NCI-H2196 treated with DMSO at 0.1 percent for 48 hours (cell line): Measurements from ENCODE around the gene NPBWR2.
"Not testable (repeated sequence)": the region's sequence is repeated elsewhere in the genome, so short reads cannot be mapped to it uniquely, and the experiment has no call there.

Experiments used
- DNase-seq: peaks from one replicate; lab custom pipeline; 2025; ENCODE audit not compliant: unreplicated experiment; lab: John Stamatoyannopoulos, UW

NPBWR2 gene

GRCh38 chr20:64144144-64144912 lies 37.0 kb upstream of the NPBWR2 start:
- no peak for DNase-seq

- no peak for DNase-seq
Observed at GRCh38 chr20:64143018-64143801, 35.8 kb upstream of the NPBWR2 start.

DNA sequence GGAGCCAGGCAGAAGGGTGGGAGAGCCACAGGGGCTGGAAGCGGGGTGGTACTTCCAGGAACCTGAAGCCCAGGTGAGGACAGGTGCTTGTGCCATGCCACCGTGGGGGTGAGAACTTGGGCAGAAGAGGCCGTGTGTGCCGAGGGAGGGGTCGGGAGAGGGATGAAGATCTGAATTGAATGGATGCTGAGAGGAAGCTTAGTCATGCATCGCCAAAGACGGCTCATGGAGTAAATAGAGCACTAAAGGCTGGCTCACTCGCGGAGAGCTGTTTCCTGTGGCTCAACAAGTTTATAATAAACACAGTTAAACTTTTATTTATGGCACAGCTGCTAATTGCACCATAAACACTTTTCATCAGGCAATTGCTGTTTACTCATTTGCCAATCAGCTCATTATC lies 35.2 kb upstream of the NPBWR2 start:
- no peak for DNase-seq

GRCh38 chr20:64140956-64141355 lies 33.6 kb upstream of the NPBWR2 start:
- no peak for DNase-seq

DNA sequence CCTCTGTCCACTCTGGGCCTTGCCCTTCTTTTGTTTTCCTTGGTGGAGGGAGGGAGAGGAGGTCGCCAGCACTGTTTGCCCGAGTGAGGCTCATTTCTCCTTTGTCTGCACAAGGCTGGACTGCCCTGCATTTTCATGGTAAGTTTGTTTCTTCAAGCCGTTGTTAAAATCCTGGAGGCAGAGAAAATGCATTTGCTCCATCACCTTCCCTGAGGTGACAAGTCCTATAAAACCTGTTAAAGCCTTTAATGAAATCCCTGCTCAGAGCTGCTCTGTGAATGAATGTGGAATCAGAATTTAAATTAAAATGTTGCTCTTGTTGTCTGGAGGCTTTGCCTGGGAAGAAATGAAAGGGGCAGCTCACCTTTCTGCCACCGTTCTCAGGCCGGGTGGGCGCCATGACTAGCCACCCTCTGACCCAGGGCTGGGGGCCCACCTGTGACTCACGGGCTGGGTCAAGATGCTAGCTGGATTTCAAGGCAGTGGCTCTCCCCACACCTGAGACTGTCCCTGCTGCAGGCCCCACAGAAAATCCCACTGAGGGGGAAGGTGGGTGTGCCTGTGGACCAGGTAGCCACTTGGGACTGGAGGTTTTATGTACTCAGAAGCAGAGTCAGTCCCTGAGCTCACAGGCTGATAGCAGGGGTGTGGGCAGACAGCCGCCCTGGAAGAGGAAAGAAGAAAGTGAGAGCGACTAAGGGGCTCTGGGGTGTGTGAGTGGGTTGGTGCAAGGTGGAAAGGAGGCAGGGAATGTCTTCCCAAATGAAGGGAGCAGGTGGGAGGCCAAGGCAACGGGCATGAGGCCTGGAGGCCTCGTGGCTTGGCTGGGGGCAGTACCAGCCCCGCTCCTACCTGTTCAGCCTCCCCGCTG lies 32.9 kb upstream of the NPBWR2 start:
- DNase-seq: no peak

- DNase-seq: no peak
Observed at GRCh38 chr20:64139199-64140060, 32.1 kb upstream of the NPBWR2 start.

DNA sequence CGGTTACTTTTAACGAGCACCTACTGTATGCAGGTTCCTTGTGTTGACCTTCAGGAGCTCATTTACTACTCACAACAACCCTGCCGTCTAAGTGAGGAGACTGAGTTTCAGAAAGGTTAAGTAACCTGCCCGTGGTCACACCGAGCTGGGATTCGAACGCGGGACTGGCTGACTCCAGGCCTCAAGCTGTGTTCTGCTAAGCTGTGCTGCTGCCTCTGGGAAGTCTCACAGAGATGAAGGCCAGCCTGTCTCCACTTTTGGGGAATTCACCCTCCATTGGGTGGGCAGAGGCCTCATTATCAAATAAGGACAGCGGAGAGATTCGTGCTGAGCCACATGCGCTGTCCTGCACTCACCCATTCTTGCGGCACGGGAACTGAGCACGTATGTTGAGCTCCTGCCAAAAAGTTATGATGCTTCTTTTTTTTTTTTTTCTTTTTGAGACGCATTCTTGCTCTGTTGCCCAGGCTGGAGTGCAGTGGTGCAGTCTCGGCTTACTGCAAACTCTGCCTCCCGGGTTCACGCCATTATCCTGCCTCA lies 31.0 kb upstream of the NPBWR2 start:
- no peak for DNase-seq

DNA sequence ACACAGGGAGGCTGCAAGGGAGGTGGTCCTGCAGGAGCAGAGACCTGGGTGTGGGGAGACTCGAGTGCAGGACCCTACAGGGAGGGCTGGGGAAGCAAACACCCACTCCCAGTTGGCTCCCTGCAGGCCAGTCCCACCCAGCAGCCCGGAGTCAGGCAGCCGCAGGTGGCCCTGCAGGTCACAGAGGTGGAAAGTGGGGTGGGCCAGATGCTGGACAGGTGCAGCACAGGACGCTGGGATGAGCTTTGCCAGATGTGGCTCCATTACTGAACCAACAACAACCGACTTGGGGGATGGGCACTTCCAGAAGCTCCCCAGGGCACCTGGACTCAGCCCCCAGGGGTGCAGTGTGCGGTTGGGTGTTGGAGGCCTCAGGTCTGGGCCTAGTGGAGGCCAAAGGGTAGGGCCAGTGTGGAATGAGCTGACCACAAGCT lies 30.2 kb upstream of the NPBWR2 start:
- no peak for DNase-seq

DNA sequence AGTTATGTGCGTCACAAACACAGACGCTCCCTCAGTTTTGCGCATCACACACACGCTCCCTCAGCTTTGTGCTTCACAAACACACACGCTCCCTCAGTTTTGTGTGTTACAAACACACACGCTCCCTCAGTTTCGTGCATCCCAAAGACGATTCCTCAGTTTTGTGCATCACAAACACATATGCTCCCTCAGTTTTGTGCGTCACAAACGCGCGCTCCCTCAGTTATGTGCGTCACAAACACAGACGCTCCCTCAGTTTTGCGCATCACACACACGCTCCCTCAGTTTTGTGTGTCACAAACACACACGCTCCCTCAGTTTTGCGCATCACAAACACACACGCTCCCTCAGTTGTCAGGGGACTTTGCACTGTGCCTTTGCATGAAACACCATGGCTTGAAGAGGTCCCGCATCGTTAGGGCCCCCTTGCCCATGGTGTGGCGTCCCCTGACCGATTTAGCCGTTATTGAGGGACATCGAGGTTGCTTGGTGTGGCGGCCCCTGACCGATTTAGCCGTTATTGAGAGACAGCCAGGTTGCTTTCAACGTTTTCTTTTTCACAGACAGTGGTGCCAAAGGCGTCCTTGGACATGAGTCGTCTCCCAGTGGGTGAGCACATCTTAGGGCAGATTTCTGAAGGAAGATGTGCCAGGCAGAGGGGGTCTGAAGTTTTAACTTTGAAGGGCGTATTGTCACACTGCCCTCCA lies 28.8 kb upstream of the NPBWR2 start:
- no peak for DNase-seq

- DNase-seq: not testable (repeated sequence)
Observed at GRCh38 chr20:64134744-64135143, 27.4 kb upstream of the NPBWR2 start.

DNA sequence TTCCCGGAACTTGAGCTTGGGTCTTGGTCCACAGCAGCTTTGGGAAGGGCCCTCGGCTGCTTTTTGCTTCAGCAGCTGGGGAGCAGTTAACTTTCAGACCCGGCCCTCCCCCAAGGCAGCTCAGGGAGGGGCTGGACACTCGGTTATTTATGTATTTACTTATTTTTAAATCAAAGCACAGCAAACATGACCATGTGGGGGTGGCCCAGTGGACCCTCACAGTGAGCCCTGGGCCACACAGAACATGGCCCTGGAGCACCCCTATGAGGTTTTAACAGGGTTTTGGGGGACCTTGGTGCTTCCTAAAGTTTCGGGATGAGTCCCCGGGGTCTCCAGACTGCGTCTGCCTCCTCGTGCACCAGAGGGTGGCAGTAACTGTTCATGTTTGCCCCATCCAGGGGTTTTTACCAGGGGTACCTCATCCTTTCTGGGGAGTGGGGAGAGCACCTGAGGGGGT lies 26.6 kb upstream of the NPBWR2 start:
- DNase-seq: no peak

DNA sequence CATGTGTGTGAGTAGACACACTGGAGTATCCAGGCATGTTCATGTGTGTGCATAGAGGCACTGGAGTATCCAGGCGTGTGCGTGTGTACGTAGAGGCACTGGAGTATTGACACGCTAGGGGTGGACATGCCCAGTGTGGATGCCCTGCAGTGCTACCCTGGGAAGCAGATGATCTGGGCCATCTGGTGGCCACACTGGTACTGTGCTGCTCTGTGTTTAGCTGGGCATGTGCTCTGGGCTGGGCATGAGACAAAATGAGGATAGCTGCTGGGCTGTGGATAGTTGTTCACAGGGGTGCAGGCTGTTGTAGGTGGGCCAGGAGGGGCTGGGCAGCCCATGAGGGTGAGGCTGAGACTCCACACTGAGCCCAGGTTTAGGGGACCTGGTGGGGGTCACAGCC lies 24.0 kb upstream of the NPBWR2 start:
- no peak for DNase-seq

DNA sequence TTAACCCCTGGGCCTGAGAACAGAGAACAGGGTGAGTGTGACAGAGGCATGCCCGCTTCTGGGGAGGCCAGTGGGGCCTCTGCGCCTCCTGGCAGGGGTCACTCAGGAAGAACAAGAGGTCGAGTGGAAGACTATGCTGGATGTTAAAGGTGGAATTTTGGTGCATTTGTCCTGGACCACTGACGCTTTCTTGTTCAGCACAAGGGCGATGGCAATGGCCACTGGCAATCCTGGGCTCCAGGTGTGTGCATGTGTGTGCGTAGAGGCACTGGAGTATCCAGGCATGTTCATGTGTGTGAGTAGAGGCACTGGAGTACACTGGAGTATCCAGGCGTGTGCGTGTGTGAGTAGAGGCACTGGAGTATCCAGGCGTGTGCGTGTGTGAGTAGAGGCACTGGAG lies 23.5 kb upstream of the NPBWR2 start:
- no peak for DNase-seq

DNA sequence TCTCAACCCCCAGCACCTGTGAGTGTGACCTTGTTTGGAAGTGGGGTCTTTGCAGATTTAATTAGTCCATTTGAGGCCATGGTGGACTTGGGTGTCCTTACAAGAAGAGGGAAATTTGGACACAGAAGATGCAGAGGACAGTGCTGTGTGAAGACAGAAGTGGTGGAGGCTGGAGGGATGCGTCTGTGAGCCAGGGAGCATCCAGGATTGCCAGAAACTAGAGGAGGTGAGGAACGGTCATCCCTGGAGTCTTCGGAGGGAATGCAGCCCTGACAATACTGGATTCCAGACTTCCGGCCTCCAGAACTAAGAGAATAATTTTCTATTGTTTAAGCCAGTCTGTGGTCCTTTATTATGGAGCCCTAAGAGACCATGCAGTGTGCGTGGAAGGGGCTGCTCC lies 22.9 kb upstream of the NPBWR2 start:
- no peak for DNase-seq

GRCh38 chr20:64129146-64129782 lies 21.9 kb upstream of the NPBWR2 start:
- DNase-seq: no peak

- not testable (repeated sequence) for DNase-seq
Observed at GRCh38 chr20:64123517-64123916, 16.2 kb upstream of the NPBWR2 start.

DNA sequence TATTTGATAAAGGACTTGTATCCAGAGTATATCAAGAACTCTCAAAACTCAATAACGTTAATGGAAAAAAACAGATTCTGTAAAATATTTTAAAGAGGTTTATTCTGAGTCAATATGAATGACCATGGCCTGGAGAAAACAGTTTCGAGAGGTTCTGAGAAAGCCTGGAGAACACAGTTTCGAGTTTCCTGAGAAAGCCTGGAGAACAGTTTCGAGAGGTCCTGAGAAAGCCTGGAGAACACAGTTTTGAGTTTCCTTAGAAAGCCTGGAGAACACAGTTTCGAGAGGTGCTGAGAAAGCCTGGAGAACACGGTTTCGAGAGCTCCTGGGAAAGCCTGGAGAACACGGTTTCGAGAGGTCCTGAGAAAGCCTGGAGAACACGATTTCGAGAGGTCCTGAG lies 15.6 kb upstream of the NPBWR2 start:
- DNase-seq: not testable (repeated sequence)

DNA sequence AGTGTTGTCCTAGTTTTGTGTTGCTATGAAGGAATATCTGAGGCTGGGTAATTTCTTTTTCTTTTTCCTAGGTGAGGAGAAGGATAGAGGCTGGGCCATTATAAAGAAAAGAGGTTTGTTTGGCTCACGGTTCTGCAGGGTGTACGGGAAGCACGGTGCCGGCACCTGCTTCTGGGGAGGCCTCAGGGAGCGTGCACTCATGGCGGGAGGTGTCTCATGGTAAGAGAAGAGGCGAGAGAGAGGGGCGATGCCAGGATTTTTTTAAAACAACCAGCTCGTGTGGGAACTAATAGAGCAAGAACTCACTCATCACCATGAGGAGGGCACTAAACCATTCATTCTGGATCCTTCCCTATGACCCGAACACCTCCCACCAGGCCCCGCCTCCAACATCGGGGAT lies 14.2 kb upstream of the NPBWR2 start:
- DNase-seq: no peak
